ENCODE measurements around the gene COL7A1.
"Not testable (repeated sequence)": the region's sequence is repeated elsewhere in the genome, so short reads cannot be mapped to it uniquely, and the experiment has no call there.

COL7A1 gene

DNA sequence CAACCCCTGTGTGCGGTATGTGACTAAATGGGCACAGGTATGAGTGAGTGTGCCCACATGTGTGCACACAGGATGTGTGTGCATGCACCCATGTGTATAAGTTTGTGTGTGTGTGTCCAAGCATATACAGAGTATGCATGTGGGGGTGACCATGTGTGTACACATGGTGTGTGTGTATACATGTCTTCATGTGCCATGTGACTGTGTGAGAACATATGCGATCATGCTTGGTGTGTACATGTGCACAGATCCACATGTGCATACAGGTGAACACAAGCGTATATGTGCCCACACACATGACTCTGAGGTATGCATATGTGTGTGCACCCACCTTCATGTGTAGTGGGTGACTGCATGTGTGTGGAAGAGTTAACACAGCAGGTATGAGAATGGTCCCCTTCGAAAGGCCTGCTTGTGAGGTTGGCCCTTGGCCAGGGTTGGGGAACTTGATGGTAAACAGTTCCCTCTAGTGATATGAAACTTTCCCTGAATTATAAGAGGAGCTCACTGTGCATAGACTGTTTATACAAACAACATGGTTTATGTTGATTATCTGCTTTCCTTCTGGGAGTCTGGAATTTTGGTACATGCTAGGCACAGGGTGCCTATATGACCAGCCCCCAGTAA, 48.8 kb downstream of the COL7A1 start:
- no peak overlapping the region for H3K4me3 ChIP-seq (ENCODE audit: low read depth, low read length)

DNA sequence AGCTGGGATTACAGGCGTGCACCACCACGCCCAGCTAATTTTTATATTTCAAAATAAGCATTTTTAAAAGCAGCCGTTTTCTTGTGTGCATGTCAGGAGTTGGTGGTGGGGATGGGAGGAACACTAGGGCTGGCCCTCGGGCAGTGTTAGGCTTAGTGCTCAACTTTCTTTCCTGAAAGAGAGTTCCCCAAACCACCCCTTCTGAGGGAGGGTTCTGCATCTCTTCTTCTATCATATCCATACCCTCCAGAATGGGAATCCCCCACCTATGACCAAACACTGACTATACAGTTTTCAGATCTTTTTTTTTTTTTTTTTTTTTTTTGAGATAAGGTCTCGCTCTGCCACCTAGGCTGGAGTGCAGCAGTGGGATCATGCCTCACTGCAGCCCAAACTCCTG, 51.0 kb downstream of the COL7A1 start:
- H3K4me3 ChIP-seq (ENCODE audit: low read depth, low read length) = no peak overlapping the region

DNA sequence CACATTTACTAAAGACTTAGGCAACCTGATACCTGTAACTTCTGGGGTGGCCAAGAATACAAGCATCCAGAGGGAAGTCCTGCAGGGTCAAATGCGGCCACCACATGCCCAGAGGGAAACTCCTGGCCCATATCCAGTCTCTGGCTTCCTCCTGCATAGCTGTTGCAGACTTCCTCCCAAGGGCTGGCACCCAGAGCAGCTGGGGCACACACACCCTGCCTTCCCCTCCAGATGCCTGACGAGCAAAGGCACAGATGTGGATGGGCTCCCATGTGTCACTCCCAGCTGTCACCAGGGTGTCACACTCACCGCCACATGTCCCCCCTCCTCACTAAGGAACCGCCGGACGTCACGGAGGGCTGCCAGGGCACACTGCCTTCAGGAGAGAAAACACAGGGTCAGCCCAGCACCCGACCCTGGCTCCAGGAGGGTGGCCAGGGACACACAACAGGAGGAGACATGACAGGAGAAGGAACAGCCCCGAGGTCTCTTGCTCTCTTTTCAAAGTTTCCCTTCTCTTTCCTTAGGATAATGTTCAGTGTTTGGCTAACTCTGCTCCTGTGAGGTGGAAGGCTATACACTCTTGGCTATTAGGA, 51.8 kb downstream of the COL7A1 start:
- H3K4me3 ChIP-seq (ENCODE audit: low read depth, low read length) = no peak overlapping the region

DNA sequence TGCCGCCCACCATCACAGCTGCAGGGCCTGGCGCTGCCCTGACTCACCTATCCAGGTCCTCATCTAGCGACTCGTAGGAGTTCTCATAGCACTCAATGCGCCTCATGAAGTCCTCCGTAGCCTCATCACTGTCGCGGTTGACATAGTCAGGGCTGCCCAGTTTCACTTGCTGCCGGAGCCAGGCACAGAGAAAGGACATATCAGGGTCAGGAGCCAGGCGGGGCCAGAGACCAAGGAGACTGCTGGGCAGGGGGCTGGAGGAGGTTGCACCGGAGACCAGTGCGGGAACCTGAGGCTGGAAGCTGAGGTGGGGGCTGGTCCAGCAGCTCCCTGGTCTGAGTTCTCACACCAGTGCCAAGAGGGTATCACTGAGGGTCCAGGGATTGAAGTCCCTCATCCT, 56.7 kb downstream of the COL7A1 start:
- no peak overlapping the region for H3K4me3 ChIP-seq (ENCODE audit: low read depth, low read length)

DNA sequence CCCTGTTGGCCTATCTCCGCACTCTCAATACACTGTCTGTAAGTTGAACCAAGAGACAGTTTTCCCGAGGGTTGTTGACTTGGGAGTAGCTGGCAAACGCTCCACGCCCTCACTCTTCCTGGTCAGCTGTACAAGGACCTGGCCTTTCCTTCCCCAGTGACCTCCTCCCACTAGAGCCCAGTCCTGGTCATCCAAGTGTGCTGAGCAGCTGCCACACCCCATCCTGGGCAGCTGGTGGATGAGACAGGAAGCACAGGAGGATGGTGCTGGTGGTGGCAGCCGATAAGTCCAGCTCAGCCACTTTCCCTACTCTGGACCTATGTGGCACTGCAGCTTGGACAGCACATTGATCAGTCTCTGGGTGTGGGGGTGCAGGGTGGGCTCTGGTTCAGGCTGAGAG, 58.3 kb downstream of the COL7A1 start:
- no peak overlapping the region for H3K4me3 ChIP-seq (ENCODE audit: low read depth, low read length)

DNA sequence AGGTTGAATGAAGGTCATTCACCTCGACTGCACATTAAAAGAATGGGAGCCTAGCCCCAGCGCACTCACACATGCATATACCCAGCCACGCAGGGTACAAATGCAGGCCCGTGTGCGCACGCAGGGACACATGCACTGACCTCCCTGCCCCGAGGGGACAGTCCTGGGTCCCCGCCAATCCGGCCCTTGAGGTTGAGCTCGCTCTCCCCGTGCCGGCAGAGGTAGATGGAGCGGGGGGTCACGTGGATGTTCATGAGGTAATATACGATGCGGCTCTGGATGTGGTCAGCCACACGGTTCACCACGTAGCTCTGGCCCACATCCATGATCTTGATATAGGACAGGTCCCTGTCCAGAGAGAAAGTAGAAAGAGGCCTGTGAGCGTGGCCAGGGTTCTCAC, 59.0 kb downstream of the COL7A1 start:
- no peak overlapping the region for H3K4me3 ChIP-seq (ENCODE audit: low read depth, low read length)

DNA sequence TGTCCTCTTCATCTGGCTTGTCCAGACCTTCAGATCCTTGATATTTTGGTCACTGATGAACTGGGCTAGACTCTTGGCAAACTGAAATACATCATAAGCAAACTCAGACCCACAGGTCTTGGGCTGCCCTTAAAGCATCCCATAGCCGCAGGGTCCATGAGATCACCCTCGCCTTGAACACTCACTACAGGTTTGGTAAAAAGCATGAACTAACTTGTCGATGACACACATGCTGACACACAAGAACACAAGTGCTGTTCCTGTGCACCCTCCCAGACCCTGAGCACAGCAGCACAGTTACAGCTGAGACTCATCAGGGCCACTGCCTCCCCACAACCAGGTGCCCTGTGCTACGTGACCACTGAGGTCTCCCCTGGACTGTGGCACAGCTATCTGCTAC, 59.6 kb downstream of the COL7A1 start:
- no peak overlapping the region for H3K4me3 ChIP-seq (ENCODE audit: low read depth, low read length)

DNA sequence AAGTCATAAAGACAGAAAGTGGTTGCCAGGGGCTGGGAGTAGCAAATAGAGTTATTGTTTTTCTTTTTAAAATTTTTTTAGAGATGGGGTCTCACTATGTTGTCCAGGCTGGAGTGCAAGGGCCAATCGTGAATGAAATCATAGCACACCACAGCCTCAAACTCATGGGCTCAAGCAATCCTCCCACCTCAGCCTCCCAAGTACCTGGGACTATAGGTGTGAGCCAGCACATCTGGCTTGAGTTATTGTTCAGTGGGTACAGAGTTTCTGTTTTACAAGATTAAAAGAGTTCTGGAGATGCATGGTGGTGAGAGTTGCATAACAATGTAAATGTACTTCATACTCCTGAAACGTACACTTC, 62.2 kb downstream of the COL7A1 start:
- no peak overlapping the region for H3K4me3 ChIP-seq (ENCODE audit: low read depth, low read length)

DNA sequence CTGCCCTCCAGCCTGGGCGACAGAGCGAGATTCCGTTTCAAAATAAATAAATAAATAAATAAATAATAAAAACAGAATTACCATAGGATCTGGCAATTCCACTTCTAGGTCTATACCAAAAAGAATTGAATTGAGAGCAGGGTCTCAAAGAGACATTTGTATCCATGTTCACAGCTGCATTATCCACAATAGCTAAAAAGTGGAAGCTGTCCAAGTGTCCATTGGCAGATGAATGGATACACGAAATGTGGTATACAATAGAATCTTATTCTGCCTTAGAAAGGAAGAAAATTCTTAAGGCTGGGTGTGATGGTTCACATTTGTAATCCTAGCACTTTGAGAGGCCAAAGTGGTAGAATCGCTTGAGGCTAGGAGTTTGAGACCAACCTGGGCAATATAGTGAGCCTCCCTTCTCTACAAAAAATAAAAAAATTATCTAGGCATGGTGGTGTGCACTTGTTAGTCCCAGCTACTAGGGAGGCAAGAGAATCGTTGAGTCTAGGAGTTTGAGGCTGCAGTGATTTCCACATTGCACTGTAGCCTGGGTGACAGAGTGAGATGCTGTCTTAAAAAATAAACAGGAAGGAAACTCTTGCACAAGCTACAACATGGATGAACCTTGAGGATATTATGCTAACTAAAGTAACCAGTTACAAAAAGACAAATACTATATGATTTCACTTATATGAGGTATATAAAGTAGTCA, 62.7 kb downstream of the COL7A1 start:
- H3K4me3 ChIP-seq (ENCODE audit: low read depth, low read length) = no peak overlapping the region

DNA sequence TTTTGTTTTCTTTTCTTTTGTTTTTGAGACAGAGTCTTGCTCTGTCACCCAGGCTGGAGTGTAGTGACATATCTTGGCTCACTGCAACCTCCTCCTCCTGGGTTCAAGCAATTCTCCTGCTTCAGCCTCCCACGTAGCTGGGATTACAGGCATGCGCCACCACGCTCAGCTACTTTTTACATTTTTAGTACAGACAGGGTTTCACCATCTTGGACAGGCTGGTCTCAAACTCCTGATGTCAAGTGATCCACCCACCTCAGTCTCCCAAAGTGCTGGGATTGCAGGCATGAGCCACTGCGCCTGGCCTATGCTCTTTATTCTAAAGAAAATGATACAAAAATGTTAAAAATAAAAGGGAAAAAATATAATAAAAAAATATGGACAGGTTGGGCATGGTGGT, 64.4 kb downstream of the COL7A1 start:
- H3K4me3 ChIP-seq (ENCODE audit: low read depth, low read length) = not testable (repeated sequence)

DNA sequence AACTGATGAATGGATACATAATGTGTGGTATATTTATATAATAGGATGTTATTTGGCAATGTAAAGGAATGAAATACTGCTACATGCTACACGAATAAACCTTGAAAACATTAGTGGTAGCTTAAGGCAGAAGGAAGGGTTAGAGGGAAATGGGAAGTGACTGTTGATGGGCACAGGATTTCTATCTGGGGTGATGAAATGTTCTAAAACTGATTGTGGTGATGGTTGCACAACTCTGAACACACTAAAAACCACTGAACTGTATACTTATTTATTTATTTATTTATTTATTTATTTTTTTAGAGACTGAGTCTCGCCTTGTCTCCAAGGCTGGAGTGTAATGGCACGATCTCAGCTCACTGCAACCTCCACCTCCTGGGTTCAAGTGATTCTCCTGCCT, 66.4 kb downstream of the COL7A1 start:
- no peak overlapping the region for H3K4me3 ChIP-seq (ENCODE audit: low read depth, low read length)

DNA sequence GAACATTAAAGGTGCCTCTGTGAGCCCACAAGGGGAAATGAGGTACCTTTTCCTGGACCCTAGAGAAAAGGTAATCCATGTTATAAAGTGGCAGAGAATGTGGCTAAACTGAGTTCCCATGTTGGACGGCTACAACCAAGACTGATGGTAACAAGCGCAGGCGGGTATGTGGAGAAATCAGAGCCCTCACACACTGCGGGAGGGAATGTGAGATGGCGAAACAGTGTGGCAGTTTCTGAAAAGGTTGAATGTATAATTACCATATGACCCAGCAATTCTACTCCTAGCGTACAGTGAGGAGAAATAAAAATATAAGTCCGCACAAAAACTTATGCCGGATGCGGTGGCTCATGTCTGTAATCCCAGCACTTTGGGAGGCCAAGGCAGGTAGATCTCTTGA, 67.1 kb downstream of the COL7A1 start:
- no peak overlapping the region for H3K4me3 ChIP-seq (ENCODE audit: low read depth, low read length)

DNA sequence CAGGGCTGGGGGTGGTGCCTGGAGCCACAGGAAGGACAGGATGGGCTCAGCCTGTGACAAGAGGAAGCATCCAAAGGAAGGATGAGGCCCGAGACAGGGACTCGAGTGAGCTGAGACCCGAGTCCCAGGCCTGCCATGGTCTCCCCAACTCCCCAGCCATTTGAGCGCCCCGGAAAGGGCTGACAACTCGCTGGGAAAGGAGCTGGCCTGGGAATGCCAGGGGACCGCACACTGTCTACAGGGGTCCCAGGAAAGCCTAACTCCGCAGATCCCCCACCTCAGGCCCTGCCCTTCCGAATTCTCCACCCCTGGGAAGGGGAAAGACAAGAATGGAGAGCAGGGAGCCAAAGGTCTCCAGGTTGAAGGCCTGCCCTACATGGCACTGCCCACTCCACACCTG, 70.2 kb downstream of the COL7A1 start:
- no peak overlapping the region for H3K4me3 ChIP-seq (ENCODE audit: low read depth, low read length)

DNA sequence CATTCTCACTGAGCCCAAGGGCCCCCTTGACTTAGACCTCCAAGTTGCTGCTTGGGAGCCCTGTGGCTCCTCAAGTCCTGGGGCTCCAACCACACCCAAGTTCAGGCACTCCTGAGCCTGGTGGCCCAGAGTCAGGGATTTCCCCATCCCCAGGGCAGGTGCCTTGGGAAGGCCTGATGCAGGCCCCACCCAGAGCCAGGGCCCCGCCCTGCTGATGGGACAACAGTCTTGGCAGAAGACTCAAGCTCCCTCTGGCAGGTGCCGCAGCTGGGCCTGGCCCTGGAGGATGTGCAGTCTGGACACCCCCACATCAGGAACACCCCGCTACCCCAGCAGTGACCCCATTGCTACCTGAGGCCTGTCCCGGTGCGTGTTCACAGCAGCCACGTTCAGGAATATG, 73.5 kb downstream of the COL7A1 start:
- H3K4me3 ChIP-seq (ENCODE audit: low read depth, low read length) = no peak overlapping the region

DNA sequence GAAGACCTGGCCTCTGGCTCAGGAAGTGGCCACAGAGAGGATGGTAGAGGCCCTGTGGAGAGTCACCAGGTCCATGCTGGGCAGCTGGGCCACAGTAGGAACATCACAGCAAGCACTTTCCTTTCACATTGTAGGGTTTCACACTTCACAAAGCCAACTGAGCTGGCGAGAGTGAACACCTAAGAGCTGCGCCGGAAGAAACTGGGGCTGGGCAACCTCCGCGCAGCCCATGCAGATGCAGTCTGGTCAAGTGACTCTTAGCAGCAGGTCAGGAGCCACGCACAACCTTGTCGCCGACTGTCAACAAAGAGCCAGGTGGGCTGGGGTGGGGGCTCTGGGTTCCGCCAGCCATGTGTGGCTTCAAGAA, 75.9 kb downstream of the COL7A1 start:
- no peak overlapping the region for H3K4me3 ChIP-seq (ENCODE audit: low read depth, low read length)

DNA sequence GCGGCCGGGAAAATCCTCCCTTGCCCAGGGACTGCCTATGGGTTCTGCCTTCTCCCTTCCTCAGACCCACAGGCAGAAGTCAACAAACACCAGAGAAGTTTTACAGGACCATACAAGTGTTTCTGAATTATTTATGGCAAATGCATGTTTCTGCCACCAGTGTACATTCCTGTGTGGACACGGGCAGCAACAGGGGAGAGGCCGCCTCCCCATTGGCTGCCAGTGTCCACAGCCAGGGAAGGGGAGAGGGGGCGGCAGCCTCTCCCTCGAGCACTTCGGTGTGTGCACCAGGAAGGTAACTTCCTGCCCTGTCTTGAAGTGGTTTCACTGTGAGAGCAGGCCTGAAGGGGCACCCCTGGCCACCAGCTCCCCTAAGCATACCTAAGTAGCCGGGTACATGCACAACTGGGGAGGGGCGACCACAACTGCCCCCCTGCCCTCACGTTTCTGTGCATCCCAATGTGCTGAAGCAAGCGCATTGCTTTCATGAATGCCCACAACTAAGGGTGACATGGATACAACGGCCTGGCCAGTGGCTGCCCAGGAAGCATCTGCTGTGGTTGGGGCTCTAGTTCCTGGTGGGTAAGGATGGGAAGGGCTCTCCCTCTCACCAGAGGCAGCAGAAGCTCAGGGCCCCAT, 76.4 kb downstream of the COL7A1 start:
- no peak overlapping the region for H3K4me3 ChIP-seq (ENCODE audit: low read depth, low read length)

DNA sequence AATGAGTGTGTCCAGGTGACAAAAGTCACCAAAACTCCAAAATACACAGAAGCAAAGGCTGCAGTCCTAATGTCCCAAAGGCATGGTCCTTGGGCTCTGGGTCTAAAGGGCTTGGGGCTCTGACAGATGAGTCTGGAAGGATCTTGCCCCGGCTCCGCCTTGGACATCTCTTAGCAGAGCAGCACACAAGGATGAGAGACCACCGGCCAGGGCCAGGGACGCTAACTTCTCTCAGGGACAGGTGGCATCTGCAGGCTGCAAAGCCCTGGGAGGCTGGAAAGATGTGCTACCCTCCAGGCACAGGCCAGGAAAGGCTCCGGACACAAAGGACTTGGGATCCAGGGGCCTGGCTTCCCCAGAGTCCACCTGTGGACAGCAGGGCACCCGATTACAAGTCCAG, 77.1 kb downstream of the COL7A1 start:
- H3K4me3 ChIP-seq (ENCODE audit: low read depth, low read length) = no peak overlapping the region

DNA sequence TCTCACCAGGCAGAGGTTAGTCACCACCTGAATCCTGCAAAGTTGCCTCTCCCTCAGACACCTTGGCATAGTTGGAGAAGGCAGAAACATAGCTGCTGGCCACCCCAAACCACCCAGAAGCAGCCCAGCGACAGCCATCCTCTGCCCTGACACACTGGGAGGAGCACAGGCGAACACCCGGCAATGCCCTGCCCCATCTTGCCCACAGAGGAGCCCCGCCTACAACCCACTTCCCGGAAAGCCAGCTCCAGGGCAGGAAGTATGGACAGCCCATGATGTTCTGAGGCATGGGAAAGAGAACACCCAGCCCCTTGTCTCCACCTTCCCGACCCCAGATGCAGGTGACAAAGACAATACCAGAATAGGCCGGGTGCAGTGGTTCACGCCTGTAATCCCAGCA, 78.6 kb downstream of the COL7A1 start:
- no peak overlapping the region for H3K4me3 ChIP-seq (ENCODE audit: low read depth, low read length)

DNA sequence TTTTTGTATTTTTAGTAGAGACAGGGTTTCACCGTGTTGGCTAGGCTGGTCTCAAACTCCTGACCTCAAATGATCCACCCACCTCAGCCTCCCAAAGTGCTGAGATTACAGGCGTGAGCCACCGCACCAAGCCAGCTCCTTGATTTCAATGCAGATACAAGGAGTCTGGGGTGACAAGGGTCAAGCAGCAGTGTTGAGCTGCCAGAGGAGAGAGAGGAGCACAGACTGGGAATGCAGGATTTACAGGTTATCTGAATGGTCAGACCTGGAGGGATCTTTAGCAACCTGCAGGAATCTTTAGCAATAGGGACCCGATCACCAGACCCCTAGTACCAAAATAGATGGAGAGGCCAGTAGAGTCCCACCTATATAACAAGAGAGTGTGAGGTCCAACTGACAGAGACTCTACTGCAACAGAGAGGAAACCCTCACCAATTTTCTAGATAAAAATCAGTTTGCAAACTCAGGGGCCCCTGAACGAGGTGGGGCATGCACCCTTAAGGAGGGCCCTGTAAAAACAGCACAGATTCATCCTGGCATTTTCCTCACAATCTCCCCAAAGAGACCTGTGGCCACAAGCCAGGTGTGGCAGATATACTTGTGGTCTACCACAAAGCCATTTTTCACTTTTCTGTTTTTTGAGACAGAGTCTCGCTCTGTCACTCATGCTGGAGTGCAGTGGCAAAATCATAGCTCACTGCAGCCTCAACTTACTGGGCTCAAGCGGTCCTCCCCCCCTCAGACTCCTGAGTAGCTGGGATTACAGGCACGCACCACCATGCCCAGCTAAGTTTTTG, 80.5 kb downstream of the COL7A1 start:
- H3K4me3 ChIP-seq (ENCODE audit: low read depth, low read length) = no peak overlapping the region

All from iPS-11a (cell line).